ENCODE results near the gene NT5E. TPM values are rescaled to one million over a fixed set of nuclear protein-coding genes. Genes with fewer than 3 reads are reported as not detected.

The NT5E gene
- total and polyA plus RNA-seq, 2 of the 13 experiments (the other 11 are each of a cell fraction or from before 2014, with no cell fraction given) = 9.5 to 33.0 TPM

DNA sequence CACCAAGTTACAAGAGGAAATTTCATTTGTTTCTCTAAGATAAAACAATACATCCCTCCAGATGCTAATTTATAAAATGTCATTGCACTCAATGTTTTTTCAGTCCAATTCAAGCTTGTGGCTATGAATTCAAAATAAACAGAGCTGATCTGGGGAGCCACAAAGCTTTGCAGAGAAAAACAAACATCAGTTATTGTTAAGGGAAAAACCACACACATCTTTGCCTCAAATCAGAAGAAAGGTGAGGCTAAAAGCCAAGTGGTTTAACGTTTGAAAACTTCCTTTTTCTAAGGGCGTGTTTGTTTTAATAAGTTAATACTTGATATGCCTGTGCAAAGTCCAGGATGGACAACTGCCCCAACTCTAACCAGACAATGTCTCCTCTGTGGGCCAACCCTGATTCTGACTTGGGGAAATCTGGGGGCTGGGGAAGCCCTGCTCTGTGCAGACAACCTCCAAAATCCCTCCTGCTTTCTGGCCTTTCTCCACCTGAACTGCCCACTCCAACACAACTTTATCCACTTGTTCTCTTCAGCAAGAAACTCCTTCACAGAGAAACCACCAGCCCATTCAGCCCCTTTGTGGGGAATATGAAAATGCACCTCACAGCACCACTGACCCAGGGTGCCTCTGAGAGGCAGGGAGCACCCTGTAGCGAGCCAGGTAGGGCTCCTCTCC is 44.6 kb upstream of the NT5E start (continued):
- TF ChIP-seq ZNF383 (CRISPR knock-in tag; IDR thresholded peaks at IDR 0.05; ENCODE audit: borderline replicate concordance) (no peak), ZNF713 (CRISPR knock-in tag; IDR thresholded peaks at IDR 0.05) (no peak), HNF4A (CRISPR knock-in tag; IDR thresholded peaks at IDR 0.05) (peak; percentile 90), ZSCAN22 (CRISPR knock-in tag; IDR thresholded peaks at IDR 0.05) (no peak), ZNF205 (CRISPR knock-in tag; IDR thresholded peaks at IDR 0.05) (no peak), ZNF660 (CRISPR knock-in tag; IDR thresholded peaks at IDR 0.05; ENCODE audit: borderline replicate concordance, low read depth) (no peak), ZNF710 (CRISPR knock-in tag; IDR thresholded peaks at IDR 0.05; ENCODE audit: borderline replicate concordance) (peak; percentile 80; the same call in 1 of the 2 replicates), SALL1 (CRISPR knock-in tag; IDR thresholded peaks at IDR 0.05) (peak; percentile 95), ATM (IDR thresholded peaks at IDR 0.05; ENCODE audit: borderline replicate concordance) (no peak), MAFK (conservative IDR thresholded peaks at IDR 0.05 in 1 of 2, IDR thresholded peaks at IDR 0.05 in 1 of 2; ENCODE audit: low read length in 2 of 2) (no peak), GPN1 (CRISPR knock-in tag; IDR thresholded peaks at IDR 0.05; ENCODE audit: borderline replicate concordance) (no peak), SETDB1 (CRISPR knock-in tag; IDR thresholded peaks at IDR 0.05; ENCODE audit: borderline replicate concordance) (no peak), ZNF605 (CRISPR knock-in tag; IDR thresholded peaks at IDR 0.05) (0 out of 2 replicates have a peak, but pooled peaks have one; percentile 60), ZNF432 (CRISPR knock-in tag; IDR thresholded peaks at IDR 0.05; ENCODE audit: borderline replicate concordance) (no peak), SNAPC5 (CRISPR knock-in tag; IDR thresholded peaks at IDR 0.05; ENCODE audit: borderline replicate concordance) (no peak), ZFP36 (IDR thresholded peaks at IDR 0.05; ENCODE audit: borderline replicate concordance, low read depth, low read length, partially characterized antibody) (no peak), ZNF720 (CRISPR knock-in tag; IDR thresholded peaks at IDR 0.05) (no peak), NFRKB (IDR thresholded peaks at IDR 0.05) (no peak), ZKSCAN8 (CRISPR knock-in tag; IDR thresholded peaks at IDR 0.05; ENCODE audit: borderline replicate concordance) (peak; percentile 29; the same call in 1 of the 2 replicates)
- TF ChIP-seq, protein P1, sequence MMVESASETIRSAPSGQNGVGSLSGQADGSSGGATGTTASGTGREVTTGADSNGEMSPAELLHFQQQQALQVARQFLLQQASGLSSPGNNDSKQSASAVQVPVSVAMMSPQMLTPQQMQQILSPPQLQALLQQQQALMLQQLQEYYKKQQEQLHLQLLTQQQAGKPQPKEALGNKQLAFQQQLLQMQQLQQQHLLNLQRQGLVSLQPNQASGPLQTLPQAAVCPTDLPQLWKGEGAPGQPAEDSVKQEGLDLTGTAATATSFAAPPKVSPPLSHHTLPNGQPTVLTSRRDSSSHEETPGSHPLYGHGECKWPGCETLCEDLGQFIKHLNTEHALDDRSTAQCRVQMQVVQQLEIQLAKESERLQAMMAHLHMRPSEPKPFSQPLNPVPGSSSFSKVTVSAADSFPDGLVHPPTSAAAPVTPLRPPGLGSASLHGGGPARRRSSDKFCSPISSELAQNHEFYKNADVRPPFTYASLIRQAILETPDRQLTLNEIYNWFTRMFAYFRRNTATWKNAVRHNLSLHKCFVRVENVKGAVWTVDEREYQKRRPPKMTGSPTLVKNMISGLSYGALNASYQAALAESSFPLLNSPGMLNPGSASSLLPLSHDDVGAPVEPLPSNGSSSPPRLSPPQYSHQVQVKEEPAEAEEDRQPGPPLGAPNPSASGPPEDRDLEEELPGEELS (CRISPR knock-in tag; IDR thresholded peaks at IDR 0.05) = peak; percentile 91
- TF ChIP-seq, protein P2, sequence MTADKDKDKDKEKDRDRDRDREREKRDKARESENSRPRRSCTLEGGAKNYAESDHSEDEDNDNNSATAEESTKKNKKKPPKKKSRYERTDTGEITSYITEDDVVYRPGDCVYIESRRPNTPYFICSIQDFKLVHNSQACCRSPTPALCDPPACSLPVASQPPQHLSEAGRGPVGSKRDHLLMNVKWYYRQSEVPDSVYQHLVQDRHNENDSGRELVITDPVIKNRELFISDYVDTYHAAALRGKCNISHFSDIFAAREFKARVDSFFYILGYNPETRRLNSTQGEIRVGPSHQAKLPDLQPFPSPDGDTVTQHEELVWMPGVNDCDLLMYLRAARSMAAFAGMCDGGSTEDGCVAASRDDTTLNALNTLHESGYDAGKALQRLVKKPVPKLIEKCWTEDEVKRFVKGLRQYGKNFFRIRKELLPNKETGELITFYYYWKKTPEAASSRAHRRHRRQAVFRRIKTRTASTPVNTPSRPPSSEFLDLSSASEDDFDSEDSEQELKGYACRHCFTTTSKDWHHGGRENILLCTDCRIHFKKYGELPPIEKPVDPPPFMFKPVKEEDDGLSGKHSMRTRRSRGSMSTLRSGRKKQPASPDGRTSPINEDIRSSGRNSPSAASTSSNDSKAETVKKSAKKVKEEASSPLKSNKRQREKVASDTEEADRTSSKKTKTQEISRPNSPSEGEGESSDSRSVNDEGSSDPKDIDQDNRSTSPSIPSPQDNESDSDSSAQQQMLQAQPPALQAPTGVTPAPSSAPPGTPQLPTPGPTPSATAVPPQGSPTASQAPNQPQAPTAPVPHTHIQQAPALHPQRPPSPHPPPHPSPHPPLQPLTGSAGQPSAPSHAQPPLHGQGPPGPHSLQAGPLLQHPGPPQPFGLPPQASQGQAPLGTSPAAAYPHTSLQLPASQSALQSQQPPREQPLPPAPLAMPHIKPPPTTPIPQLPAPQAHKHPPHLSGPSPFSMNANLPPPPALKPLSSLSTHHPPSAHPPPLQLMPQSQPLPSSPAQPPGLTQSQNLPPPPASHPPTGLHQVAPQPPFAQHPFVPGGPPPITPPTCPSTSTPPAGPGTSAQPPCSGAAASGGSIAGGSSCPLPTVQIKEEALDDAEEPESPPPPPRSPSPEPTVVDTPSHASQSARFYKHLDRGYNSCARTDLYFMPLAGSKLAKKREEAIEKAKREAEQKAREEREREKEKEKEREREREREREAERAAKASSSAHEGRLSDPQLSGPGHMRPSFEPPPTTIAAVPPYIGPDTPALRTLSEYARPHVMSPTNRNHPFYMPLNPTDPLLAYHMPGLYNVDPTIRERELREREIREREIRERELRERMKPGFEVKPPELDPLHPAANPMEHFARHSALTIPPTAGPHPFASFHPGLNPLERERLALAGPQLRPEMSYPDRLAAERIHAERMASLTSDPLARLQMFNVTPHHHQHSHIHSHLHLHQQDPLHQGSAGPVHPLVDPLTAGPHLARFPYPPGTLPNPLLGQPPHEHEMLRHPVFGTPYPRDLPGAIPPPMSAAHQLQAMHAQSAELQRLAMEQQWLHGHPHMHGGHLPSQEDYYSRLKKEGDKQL (CRISPR knock-in tag; IDR thresholded peaks at IDR 0.05; ENCODE audit: low read depth) = 0 out of 2 replicates have a peak, but pooled peaks have one; percentile 48

All from HepG2 (cell line).